GM18867 (cell line): ENCODE measurements around the gene NCKAP5.

Source experiments
- ATAC-seq: cut with Tn5 transposase; IDR thresholded peaks from one replicate; pipeline ENCODE4 v1.9.1; 2021; ENCODE audit warnings: mild to moderate bottlenecking, moderate library complexity; ENCODE audit not compliant: unreplicated experiment

Gene NCKAP5

GRCh38 chr2:133171393-133172004 is 396.8 kb downstream of the NCKAP5 start:
- peak; percentile 70 for ATAC-seq

- no peak for ATAC-seq
Observed at GRCh38 chr2:133169274-133169912, 398.9 kb downstream of the NCKAP5 start.

- ATAC-seq: no peak
Observed at GRCh38 chr2:133167990-133168389, 400.3 kb downstream of the NCKAP5 start.

GRCh38 chr2:133167223-133167622 is 401.0 kb downstream of the NCKAP5 start:
- no peak for ATAC-seq

GRCh38 chr2:133166031-133166430 is 402.2 kb downstream of the NCKAP5 start:
- ATAC-seq: no peak

GRCh38 chr2:133163111-133163510 is 405.2 kb downstream of the NCKAP5 start:
- no peak for ATAC-seq

- no peak for ATAC-seq
Observed at GRCh38 chr2:133158442-133158841, 409.8 kb downstream of the NCKAP5 start.

- ATAC-seq: no peak
Observed at GRCh38 chr2:133158024-133158423, 410.2 kb downstream of the NCKAP5 start.

- ATAC-seq: no peak
Observed at GRCh38 chr2:133157141-133157540, 411.1 kb downstream of the NCKAP5 start.

GRCh38 chr2:133152801-133153200 is 415.5 kb downstream of the NCKAP5 start:
- ATAC-seq: no peak

- no peak for ATAC-seq
Observed at GRCh38 chr2:133148187-133148586, 420.1 kb downstream of the NCKAP5 start.

GRCh38 chr2:133146893-133147292 is 421.4 kb downstream of the NCKAP5 start:
- ATAC-seq: no peak

GRCh38 chr2:133143645-133144044 is 424.6 kb downstream of the NCKAP5 start:
- no peak for ATAC-seq

GRCh38 chr2:133142087-133142486 is 426.2 kb downstream of the NCKAP5 start:
- ATAC-seq: peak; percentile 60

- no peak for ATAC-seq
Observed at GRCh38 chr2:133140620-133141019, 427.6 kb downstream of the NCKAP5 start.

- ATAC-seq: peak; percentile 68
Observed at GRCh38 chr2:133139847-133140533, 428.3 kb downstream of the NCKAP5 start.

GRCh38 chr2:133138693-133139092 is 429.6 kb downstream of the NCKAP5 start:
- no peak for ATAC-seq

GRCh38 chr2:133135035-133135654 is 433.1 kb downstream of the NCKAP5 start:
- ATAC-seq: peak; percentile 66

- no peak for ATAC-seq
Observed at GRCh38 chr2:133130548-133131246, 437.6 kb downstream of the NCKAP5 start.

- no peak for ATAC-seq
Observed at GRCh38 chr2:133124446-133124845, 443.8 kb downstream of the NCKAP5 start.

- ATAC-seq: no peak
Observed at GRCh38 chr2:133123904-133124303, 444.4 kb downstream of the NCKAP5 start.
